Gastroesophageal sphincter (tissue), 4 donors: ENCODE measurements around the gene MDM1. TPM values are rescaled to one million over a fixed set of nuclear protein-coding genes. Genes with fewer than 3 reads are reported as not detected.

Experiments
- ATAC-seq: fragments of 150-250 bp; one replicate; pipeline ENCODE4 v1.9.1; 2016; ENCODE audit warnings: mild to moderate bottlenecking, moderate library complexity
- H3K27ac ChIP-seq, 4 donors: fragments of 200-600 bp; sonication (generic) in 3 of 4; 1 replicate in 3 of 4; 2 replicates in 1 of 4; pipeline ENCODE4 v1.5.1; 2016 to 2019
- H3K27me3 ChIP-seq: fragments of 200-600 bp; sonication (generic); one replicate; pipeline ENCODE4 v1.5.1; 2019
- H3K36me3 ChIP-seq, 2 donors: fragments of 200-600 bp; sonication (generic); one replicate each; pipeline ENCODE4 v1.5.1; 2019; ENCODE audit warnings: control low read depth in 1 of 2
- H3K4me1 ChIP-seq, 3 donors: fragments of 200-600 bp; sonication (generic); 1 replicate in 2 of 3; 2 replicates in 1 of 3; pipeline ENCODE4 v1.5.1; 2016 to 2019; ENCODE audit warnings: control low read depth in 2 of 3
- H3K4me3 ChIP-seq, 2 donors: fragments of 200-600 bp; sonication (generic); one replicate each; pipeline ENCODE4 v1.5.1; 2019; ENCODE audit warnings: mild to moderate bottlenecking in 1 of 2, moderate library complexity in 1 of 2
- H3K9me3 ChIP-seq, 3 donors: fragments of 200-600 bp; sonication (generic); one replicate each; pipeline ENCODE4 v1.5.1; 2017 to 2019; ENCODE audit warnings: control low read depth in 2 of 3
- EP300 ChIP-seq: sonication (generic); formaldehyde crosslinking; IDR thresholded peaks from one replicate; pipeline ENCODE4 v1.6.1; 2017; ENCODE audit warnings: antibody characterized with exemption, mild to moderate bottlenecking
- POLR2A ChIP-seq, 2 donors: fragments of 450-650 bp; IDR thresholded peaks; one replicate each; pipeline ENCODE4 v1.6.1; 2017; ENCODE audit warnings: antibody characterized with exemption in 2 of 2, mild to moderate bottlenecking in 2 of 2, moderate library complexity in 1 of 2
- POLR2AphosphoS5 ChIP-seq: sonication (generic); formaldehyde crosslinking; IDR thresholded peaks from one replicate; pipeline ENCODE4 v1.6.1; 2017; ENCODE audit warnings: antibody characterized with exemption
- WGBS, 2 donors: methylation state at CpG; one replicate each; pipeline ENCODE4 v1.1.5; 2018; ENCODE audit warnings: low coverage in 1 of 2; 5-methylcytosine and 5-hydroxymethylcytosine counted together
- total RNA-seq, 4 donors: library from RNA; depleted of rRNA; stranded (reverse); fragments of >200 nt; gene quantifications; one replicate each; pipeline ENCODE4 v1.1.0, GENCODE V29; 2016
- TF ChIP-seq, protein P1 (sequence below), 4 experiments: fragments of 200-600 bp in 2 of 4; fragments of 450-650 bp in 2 of 4; sonication (generic) in 1 of 4; IDR thresholded peaks; one replicate each; pipeline ENCODE4 v1.5.1; 2017 to 2019; ENCODE audit warnings: antibody characterized with exemption in 4 of 4, mild to moderate bottlenecking in 2 of 4, moderate library complexity in 2 of 4

MDM1 gene
- total RNA-seq, 4 donors from 2014 or later = 13.5 to 38.8 (median 23.1) TPM

DNA sequence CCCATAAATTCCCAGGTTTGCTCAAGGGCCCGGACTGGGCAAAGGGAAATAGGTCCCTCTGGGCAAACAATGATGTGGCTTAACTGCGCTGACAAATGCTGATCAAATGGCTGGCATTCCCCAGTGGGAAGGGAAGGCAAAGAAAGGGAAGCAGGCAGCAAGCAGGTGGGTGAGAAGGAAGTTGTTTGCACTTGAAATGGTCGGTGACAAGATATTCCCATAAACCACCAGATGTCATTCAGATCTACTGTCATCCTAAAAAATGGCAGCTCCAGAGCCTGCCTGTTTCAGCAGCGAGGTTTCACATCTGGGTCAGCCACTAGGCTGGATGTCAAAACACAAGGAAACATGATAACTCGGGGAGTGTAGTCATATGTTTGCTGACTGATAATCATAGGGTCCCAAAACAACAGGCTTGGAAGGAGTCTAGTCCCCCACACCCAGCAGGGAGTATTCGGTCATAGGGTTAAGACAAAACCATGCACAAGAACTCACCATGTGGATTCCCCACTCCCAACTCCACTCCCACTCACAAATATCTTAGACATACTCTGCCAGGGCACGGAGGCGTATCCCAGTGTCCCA is 37.9 kb upstream of the MDM1 start:
- TF ChIP-seq, protein P1, sequence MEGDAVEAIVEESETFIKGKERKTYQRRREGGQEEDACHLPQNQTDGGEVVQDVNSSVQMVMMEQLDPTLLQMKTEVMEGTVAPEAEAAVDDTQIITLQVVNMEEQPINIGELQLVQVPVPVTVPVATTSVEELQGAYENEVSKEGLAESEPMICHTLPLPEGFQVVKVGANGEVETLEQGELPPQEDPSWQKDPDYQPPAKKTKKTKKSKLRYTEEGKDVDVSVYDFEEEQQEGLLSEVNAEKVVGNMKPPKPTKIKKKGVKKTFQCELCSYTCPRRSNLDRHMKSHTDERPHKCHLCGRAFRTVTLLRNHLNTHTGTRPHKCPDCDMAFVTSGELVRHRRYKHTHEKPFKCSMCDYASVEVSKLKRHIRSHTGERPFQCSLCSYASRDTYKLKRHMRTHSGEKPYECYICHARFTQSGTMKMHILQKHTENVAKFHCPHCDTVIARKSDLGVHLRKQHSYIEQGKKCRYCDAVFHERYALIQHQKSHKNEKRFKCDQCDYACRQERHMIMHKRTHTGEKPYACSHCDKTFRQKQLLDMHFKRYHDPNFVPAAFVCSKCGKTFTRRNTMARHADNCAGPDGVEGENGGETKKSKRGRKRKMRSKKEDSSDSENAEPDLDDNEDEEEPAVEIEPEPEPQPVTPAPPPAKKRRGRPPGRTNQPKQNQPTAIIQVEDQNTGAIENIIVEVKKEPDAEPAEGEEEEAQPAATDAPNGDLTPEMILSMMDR (IDR thresholded peaks at IDR 0.05) = no peak
- TF ChIP-seq POLR2A (IDR thresholded peaks at IDR 0.05) (no peak), EP300 (no peak), POLR2AphosphoS5 (no peak)
- 55 to 81% methylated on average over 5 to 7 of the region's 8 CpGs for WGBS, 2 donors
- Histone ChIP-seq H3K9me3 (no peaks in the 10 kb centered on the region), H3K4me1 (peaks cover 0 to 7% (median 6%) of the 10 kb centered on the region in 3 donors), H3K4me3 (no peak overlapping the region), H3K27me3 (no peaks in the 10 kb centered on the region), H3K27ac (no peak overlapping the region), H3K36me3 (no peaks in the 10 kb centered on the region)
- no peak for ATAC-seq

DNA sequence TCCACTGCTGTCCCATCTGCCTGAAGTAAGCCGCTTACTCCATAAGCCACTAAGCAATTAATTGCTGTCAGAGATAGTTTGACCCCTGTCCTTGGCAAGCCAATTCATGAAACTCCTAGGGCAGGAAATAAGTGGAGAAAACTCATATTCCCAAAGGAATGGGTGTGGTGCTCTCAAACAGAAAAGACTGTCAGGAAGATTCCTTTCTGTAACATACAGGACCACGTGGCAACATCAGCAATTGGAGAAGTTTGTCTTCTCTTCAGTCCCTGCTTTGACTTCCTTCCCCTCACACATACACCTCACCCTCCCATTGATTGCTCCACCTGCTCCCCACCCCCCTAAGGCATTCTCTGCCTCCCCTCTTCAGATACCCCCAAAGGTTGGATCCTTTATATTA is 36.2 kb upstream of the MDM1 start:
- 62 to 66% methylated on average over 2 of the region's 2 CpGs for WGBS, 2 donors
- ATAC-seq = no peak
- TF ChIP-seq POLR2AphosphoS5 = no peak
- TF ChIP-seq POLR2A (IDR thresholded peaks at IDR 0.05) = no peak
- TF ChIP-seq, protein P1 (IDR thresholded peaks at IDR 0.05) = no peak
- no peak for TF ChIP-seq EP300

DNA sequence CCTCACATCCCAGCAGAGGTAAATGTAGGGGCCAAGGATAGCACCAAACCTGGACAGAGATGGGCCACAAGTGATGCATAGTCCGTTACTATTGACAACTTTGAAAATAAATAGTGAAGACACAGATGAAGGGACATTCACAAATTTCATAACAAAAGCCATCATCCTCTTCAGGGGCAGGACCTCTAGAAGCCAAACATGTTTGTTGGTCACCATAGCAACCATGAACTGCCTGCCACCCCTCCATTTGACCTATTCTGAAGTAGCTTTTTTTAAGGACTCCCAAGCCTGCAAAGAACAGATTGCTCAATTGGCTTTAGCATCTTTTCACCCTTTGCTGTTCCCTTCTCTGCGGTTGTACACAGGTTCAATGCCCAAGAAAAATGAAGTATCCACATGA is 35.7 kb upstream of the MDM1 start:
- Histone ChIP-seq H3K9me3 (no peaks in the 10 kb centered on the region), H3K36me3 (no peaks in the 10 kb centered on the region), H3K27me3 (no peaks in the 10 kb centered on the region), H3K4me1 (peaks cover 0 to 23% (median 12%) of the 10 kb centered on the region in 3 donors), H3K27ac (no peak overlapping the region), H3K4me3 (no peak overlapping the region)
- ATAC-seq = no peak
- 58 to 80% methylated on average over 2 of the region's 2 CpGs for WGBS, 2 donors
- TF ChIP-seq POLR2A (IDR thresholded peaks at IDR 0.05) = no peak
- TF ChIP-seq POLR2AphosphoS5 = no peak
- TF ChIP-seq, protein P1 (IDR thresholded peaks at IDR 0.05) = no peak
- no peak for TF ChIP-seq EP300

More for the DNA sequence above, 36.2 kb upstream of the MDM1 start:
- no peaks in the 10 kb centered on the region for H3K9me3 ChIP-seq
- peak overlapping the region in 1 of 4 donors; percentile 23 for H3K27ac ChIP-seq
- H3K4me1 ChIP-seq = peaks cover 0 to 23% (median 12%) of the 10 kb centered on the region in 3 donors
- H3K27me3 ChIP-seq = no peaks in the 10 kb centered on the region
- no peak overlapping the region for H3K4me3 ChIP-seq
- H3K36me3 ChIP-seq = no peaks in the 10 kb centered on the region

DNA sequence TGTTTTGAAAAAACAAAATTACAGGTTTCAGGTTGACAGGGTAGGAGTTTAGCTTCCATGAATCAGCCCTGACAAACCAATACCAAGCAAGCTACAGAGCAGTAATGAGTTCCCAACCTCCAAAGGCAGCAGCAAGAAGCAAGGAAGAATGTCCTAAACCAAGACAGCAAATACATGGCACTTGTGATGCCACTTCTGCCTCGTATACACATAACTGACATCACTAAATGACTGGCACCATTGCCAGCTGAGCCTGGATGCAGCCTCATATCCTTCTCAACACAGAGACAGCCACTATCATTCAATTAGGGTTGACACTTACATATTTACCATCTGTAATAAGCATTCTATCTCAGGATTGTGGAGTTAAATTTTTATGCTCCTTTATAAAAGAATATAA is 35.0 kb upstream of the MDM1 start:
- Histone ChIP-seq H3K27ac (peak overlapping the region in 1 of 4 donors; percentile 28), H3K27me3 (no peaks in the 10 kb centered on the region), H3K36me3 (no peaks in the 10 kb centered on the region), H3K4me1 (peaks cover 0 to 23% (median 12%) of the 10 kb centered on the region in 3 donors), H3K4me3 (no peak overlapping the region), H3K9me3 (no peaks in the 10 kb centered on the region)
- no peak for ATAC-seq
- no peak for TF ChIP-seq POLR2AphosphoS5
- WGBS, 2 donors = 67% methylated on average over 1 of the region's 1 CpG; no CpG with 5 or more reads in 1 of the 2 donors

DNA sequence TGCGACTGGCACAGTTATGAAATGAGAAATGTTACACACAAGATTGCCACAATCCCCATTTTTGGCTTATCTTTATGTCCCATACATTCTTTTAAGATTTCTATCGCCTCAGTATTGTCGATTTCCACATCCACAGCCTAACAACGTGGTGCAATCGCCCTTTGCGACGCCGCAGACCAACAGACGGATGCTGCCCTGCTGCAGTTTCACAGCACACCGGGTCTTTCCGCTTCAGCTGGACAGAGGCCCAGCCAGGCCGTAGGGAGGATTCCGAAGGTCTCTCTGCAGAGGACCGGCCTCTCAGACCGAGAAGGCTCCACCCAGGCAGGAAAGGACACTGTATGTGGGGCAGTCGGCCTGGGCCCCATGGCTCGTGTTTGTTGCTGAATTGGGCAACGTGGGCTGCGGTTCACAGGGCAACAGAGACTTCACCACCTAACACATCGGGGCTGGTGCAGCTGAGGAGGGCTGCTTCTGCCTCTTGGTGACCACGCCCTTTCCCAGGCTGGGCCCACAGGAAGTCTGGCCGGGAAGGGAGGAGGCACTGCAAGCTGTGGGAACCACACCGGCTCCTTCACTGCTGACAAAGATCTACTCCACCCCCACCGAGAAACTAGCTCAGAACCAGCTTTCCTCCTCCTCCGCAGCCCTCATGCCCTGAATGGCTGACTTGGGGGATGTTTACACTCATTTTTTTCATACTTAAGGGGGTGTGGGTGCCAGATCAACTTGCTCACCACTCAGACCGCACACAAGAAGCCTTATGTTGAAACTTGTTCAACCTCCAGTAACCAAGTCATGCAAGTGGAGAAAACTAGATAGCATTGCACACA is 32.9 kb upstream of the MDM1 start:
- H3K36me3 ChIP-seq = no peaks in the 10 kb centered on the region
- 12 to 29% methylated on average over 6 to 13 of the region's 26 CpGs for WGBS, 2 donors

More for the DNA sequence above, 32.9 kb upstream of the MDM1 start:
- TF ChIP-seq, protein P1 (IDR thresholded peaks at IDR 0.05) = peak in 1 of 4 experiments; percentile 42
- peak in 1 of 2 donors; percentile 19 for TF ChIP-seq POLR2A (IDR thresholded peaks at IDR 0.05)
- TF ChIP-seq POLR2AphosphoS5 = peak; percentile 47
- TF ChIP-seq EP300 = no peak
- H3K27me3 ChIP-seq = no peaks in the 10 kb centered on the region
- ATAC-seq = peak; percentile 96
- peak overlapping the region; percentile 62 to 90 (median 81) for H3K27ac ChIP-seq
- peaks cover 0 to 23% (median 12%) of the 10 kb centered on the region in 3 donors for H3K4me1 ChIP-seq
- H3K9me3 ChIP-seq = no peaks in the 10 kb centered on the region
- H3K4me3 ChIP-seq = peak overlapping the region; percentile 2 to 46
